Activated CD4-positive, alpha-beta T cell treated with anti-CD3 and anti-CD28 coated beads, Interleukin-2, amount 50 U/mL, for 16 hours (primary cell): ENCODE data around the gene CFAP20DC.
"Not testable (repeated sequence)": the region's sequence is repeated elsewhere in the genome, so short reads cannot be mapped to it uniquely, and the experiment has no call there.

Experiments
- DNase-seq: peaks from one replicate; pipeline ENCODE4 v3.0.0-alpha.2; 2020

Gene CFAP20DC

DNA sequence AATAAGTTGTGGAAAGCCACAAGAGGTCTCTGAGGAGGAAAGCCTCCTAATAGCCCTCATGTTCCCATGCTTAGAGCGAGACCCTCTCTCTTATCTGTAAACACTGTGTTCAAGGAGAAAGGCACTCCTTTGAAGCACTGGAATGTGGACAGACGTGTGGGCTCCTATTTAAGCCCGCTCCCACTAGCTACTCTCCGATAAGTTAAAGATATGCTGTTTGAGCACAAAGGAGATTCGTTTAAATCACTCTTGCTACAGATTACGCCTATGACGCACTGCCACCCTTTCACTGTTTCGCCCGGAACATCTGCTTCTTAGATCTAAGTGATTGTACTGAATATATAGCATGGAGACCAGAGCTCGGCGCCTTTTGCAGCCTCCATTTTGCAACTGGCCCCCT lies 325.5 kb downstream of the CFAP20DC start:
- no peak for DNase-seq

DNA sequence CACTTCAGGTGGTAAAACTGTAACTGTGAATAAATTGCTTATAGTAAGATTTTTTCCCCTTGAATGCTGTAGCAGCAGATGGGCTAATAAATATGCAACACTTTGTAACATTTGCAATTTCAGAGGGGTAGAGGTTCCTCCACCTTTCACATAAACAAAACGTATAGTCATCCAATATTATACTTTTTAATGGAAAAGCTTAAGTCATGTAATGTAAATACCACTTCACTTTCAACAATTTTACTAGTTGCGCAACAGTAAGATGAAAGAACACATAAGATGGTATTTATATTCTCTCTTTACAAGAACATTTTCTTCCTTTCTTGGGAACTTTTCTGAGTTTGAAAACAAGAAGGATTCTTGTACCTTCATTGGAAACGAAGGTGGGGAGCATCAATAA lies 326.7 kb downstream of the CFAP20DC start:
- no peak for DNase-seq

DNA sequence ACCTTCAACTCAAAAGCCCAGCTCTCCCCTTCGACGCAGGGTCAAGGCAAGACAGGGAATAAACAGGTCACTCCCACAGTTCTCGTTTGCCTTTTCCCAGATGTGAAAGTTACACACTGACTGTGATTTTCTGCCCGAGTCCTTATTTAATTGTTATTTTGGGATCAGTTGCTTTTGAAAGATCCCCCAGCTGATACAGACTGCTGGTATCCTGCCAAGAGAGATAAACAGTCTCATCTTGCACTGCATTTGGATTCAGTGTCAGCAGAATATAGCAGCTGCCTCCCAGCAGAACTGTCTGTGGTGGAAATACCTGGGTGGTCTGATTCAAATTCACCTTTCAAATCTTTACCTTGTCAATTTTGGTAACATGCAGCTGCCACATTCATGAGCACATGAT lies 327.3 kb downstream of the CFAP20DC start:
- DNase-seq = no peak

DNA sequence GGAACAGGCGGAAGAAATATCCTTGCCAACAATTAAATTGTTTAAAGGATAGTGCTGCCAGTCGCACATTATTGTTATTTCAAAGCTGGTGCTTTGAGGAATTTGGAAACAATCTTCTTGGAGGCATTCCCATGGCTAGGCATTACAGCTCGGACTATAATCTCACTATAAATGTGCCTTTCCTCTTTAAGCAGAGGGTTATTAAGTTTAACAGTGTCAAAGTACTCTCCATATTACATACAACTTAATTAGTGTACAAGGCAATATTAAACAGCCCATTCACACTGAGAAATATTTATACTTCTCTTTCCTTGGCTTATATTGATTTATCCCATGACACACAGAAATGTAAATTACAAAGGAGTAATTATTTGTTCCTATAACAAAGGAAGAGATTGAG lies 329.3 kb downstream of the CFAP20DC start:
- no peak for DNase-seq

DNA sequence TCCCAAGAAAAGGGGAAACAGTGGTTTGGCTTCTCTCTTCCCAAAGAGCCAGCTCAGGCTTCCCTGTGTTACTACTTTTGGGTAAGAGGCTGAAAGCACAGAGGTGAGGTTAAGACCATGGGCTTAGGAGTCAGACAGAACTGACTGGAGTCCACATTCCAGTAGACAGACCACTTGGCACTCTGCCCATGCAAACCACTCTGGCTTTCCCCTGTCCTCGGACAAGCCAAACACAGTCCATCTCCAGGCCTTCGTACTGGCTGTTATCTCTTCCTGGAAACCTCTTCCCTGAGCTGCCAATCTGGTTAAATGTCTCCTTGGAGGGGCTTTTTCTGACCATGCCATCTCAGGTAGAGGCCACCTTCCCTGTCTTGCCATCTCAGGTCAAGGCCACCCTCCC lies 330.1 kb downstream of the CFAP20DC start:
- DNase-seq = no peak

DNA sequence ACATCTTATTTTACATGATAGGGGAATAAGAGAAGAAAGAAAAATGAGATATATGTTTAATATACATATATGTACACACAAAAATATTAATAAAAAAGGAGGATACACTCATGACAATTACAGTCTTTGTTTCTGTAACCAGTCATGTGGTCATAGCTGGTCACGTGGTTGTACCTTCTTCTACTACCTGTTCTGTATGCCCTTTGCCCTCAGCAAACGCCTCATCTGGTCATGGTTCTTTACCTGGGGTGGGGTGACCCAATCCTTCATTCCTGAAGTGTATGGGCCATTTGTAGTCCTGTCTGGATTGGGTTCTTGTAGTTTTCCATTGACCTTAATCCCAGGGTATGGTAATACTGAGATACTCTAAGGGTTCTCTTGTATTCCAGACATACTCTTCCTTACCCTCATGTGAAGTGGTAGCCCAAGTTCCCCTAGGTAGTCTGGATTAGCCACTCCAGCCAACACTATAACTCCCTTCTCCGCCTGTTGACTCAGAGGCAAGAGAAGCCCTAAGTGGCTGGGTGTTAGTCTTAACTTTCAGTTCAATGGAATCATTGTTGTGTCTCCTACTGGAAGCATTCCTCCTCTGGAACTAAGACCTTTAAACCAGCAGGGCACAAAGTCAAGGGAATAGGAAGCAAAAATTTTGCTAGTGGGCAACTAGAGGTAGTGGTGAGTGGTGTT lies 336.0 kb downstream of the CFAP20DC start:
- no peak for DNase-seq

DNA sequence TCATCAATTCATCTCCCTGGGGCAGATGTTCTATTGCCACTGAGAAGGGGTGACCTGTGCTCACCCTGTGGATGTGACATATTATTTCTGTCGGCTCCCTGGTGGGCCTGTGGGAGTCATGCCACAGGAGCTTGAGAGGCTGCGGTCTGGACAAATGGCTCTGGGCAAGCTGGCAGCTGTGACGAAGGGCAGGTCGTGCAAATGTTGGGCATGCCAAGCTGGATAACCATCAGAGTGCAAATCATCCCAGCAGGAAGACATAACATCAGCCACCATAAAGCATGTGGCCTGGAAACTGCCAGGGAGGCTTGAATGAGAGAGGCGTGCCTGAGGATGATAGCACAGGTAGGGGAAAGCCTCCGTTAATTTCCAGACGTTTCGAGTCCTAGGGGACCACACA lies 338.0 kb downstream of the CFAP20DC start:
- no peak for DNase-seq

DNA sequence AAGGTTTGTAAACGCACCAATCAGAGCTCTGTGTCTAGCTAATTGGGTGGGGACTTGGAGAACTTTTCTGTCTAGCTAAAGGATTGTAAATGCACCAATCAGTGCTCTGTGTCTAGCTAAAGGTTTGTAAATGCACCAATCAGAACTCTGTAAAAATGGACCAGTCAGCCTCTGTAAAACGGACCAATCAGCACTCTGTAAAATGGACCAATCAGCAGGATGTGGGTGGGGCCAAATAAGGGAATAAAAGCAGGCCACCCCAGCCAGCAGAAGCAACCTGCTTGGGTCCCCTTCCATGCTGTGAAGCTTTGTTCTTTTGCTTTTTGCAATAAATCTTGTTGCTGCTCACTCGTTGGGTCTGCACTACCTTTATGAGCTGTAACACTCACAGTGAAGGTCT lies 340.8 kb downstream of the CFAP20DC start:
- DNase-seq = not testable (repeated sequence)

DNA sequence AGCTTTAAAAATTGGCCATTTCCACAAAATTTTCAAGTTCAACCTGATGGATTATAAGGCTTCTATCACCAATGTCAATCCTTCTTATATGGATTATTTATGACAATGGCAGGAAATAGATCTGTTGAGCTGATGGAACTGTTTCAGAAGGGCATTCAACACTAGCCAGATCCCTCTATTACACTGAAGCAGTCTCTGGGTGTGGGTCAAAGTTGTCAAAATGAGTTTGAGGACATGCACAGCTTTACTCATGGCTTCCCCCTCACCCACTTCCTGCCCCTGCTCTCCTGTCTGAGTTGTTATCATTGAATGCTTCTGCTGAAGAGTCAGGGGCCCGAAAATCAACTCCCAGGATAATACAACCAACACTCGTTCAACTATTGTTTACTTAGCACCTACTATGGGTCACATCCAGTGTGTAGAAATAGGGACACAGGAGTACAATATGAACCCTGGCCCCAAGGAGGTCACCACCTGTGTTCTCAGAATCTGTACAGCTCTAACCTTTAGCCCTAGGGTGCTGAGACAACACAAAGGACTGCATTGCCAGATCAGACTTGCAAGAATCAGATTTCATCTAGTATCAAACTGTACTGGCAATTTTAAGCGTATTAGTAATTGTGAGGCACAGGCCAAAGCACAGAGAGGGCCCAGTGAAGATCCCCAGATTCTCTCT lies 341.6 kb downstream of the CFAP20DC start:
- no peak for DNase-seq

DNA sequence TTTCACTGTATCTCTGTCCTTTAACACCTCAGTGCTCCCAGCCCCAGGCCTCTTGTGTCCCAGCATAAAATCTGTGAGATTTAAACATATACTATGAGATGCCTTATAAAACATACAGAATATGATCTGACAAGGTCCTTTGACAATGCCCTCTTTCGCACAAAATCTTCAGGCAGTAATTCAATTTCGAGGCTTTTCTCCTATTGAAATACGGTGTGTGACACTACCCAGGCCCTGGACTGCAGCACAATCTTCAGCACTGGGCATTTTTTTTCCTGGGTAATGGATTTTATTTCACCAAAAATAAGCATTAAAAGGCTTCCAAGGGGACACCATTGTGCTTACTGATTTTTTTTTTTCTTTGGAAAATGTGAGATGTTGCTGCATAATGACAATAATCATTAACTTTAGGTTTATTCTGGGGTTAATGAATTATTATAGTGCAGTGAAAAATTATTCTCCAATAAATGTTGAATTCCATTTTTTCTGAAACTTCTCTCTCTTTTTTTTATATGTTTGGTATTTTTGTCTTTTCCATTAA lies 342.4 kb downstream of the CFAP20DC start:
- DNase-seq = no peak

DNA sequence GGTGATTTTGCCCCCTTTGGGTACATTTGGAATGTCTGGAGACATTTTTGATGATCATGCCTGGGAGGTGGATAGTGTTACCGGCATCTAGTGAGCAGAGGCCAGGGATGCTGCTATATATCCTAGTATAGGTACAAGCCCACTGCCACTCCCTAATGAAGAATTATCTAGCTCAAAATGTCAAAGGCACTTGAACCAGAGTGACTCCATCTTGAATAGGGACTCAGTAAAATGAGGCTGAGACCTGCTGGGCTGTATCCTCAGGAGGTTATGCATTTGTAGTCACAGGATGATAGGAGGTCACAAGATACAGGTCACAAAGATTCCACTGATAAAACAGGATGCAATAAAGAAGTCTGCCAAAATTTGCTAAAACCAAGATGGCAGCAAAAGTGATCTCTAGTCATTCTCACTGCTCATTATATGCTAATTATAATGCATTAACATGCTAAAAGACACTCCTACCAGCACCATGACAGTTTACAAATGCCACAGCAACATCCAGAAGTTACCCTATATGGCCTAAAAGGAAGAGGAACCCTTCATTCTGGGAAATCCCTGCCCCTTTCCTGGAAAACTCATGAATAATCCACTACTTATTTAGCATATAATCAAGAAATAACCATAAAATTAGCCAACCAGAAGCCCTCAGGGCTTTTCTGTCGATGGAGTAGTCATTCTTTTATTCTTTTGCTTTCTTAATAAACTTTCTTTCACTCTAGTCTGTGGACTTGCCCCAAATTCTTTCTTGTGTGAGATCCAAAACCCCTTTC lies 343.2 kb downstream of the CFAP20DC start:
- DNase-seq = no peak

DNA sequence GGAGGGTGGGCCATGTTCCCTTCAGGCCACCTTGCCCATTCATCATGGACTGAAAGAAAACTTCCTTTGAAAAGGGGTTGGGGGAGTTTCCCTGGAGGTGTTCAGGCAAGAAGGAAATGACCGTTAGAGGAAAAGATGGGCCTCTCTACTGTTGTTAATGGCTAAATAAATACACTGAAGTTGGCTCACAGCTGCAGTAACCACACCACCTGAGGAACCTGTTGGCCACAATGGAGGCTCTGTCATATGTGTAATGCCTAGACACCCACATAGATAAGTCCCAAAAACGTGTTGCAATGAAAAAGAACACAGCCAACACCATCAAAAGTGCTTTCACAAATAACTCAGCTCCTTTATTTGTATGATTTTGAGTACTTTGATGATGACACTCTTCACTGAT lies 345.1 kb downstream of the CFAP20DC start:
- DNase-seq = no peak

DNA sequence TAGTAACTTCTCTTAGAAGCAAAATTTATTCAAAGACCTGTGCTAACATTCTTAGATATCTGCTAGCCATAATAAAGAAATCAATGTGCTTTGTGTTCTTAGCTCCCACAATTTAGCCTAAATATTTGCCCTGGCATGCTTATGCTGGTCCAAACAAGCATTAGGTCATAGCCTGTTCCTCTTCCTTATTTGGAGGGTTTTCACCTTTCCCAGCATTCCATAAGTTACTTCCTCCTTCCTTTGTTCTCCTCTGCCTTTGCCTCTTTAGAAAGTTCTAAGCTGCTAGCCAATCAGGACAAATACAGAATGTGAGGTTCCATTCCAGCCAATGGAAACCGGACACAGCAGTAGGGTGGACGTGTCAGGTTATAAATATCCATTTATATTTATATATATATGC lies 345.5 kb downstream of the CFAP20DC start:
- not testable (repeated sequence) for DNase-seq

DNA sequence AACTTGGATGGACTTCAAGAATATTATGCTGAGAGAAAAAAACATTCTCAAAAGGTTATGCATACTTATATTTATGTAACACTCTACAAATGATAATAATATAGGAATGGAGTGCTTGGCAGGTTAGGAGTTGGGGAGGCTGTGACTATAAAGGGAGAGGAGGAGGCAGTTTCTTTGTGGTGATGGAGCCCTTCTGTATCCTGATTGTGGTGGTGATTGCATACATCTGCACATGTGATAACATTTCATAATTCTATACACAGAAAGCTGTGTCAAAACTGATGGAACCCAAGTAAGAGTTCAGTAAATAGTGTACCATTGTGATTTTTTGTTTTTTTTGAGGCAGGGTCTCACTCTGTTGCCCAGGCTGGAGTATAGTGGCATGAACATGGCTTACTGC lies 351.6 kb downstream of the CFAP20DC start:
- DNase-seq = no peak

DNA sequence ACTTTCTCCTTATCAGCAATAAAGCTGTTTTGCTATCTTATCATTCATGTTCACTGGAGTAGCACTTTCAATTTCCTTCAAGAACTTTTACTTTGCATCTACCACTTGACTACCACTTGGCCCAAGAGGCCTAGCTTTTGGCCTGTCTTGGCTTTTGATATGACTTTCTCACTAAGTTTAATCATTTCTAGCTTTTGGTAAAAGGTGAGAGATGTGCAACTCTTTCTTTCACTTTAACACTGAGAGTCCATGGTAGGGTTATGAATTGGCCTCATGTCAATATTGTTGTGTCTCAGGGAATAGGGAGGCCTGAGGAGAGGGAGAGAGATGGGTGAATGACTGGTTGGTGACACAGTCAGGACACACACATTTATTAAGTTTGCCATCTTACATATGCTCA lies 352.3 kb downstream of the CFAP20DC start:
- DNase-seq = peak; percentile 67

DNA sequence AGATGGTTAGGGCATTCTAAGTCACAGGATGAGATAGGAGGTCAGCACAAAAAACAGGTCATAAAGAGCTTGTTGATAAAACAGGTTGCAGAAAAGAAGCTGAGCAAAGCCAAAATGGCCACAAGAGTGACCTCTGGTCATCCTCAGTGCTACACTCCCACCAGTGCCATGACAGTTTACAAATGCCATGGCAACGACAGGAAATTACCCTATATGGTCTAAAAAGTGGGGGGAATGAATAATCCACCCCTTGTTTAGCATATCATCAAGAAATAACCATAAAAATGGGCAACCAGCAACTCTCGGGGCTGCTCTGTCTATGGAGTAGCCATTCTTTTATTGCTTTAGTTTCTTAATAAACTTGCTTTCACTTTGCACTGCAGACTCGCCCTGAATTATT lies 353.0 kb downstream of the CFAP20DC start:
- DNase-seq = not testable (repeated sequence)

DNA sequence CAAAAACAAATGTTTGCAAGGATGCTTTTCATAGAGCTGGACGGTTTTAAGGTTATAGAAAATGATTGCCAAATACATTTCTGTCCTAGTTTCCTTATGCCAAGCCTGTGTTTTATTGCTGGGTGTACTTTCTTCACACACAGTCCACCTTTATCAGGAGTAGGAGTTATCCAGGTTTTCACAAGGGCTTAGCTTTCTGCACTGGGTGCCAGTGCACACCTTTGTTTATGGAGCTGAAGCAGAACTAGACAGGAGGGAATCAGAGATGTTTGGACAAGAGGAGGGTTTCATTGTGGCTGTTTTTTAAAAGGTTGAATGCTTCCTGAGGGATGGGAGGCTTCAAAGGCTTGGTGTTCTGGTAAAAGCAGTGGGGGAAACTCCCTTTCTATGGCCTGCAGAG lies 353.7 kb downstream of the CFAP20DC start:
- no peak for DNase-seq

DNA sequence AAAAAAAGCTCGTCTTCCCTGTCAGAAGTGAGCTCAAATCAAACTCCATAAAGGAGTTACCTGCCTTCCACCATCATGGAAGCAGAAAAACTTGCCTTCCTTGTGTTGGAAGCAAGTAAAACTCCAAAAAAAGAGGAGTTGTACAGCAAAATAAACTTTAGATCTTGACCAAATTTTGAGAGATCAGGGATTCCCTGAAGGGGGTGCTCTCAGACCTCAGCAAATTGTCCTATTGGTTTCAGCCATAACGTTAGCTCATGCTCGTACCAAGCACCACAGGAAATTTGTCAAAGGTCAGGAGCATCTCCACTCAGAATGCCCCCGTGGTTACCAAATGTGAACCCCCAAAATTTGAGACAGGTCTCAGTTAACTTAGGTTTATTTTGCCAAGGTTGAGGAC lies 354.5 kb downstream of the CFAP20DC start:
- DNase-seq = not testable (repeated sequence)

DNA sequence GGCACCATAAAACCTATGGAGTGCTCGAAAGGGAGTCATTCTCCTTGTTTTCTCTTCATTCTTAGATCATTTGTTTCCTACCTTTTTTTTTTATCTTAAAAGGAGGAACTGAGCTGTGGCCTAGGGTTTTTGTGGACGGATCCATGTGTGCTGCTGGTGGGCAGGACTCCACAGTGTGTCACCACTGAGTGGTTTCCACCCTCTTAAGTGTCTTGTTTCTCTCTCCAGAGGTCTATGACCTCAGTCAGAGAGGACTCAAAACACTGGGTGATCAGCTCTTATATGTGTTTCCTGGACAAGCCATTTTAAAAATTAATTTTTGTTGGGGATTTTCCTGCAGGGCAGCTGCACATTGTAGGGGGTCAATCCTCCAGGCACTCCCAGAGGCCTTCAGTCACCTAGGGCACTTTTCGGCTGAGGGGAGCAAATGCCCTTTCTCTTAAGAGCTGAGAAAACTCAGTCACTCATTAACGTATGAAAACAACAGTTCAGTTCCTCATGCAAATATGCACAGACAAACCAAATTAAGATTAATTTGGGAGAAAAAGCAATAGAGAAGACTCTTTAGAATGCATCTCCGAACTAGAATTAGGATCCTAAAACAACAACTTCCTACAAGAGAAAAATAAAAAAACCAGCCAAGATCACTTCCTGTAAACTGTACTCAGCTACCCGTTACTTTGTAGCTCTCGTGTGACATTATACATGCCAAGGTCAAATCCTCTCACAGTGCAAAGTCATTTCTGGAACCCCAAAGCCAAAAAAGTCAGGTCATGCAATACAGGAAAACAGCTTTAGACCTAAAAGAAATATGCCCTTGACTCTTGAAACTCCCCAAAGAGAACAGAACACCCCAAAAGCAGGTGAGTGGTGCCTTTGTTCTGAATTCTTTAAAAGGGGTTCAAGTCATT lies 355.6 kb downstream of the CFAP20DC start:
- DNase-seq = peak; percentile 64

DNA sequence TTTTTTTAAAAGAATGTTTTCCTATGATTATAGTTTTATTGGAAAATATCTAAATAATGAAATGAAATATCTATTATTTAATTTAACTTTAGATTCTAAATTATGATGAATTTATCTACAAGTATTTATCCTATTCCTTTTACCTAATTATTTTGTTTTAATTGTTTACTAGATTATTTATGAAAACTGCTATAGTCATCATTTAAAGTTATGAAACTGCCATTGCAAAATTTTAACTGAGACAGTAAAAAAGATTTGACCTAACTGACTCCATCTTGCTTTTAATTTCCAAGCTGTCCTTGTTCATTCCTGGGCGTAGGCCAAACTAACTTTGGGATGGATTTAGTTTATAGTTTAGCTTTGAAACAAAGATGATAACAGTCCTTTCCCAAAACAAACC lies 357.3 kb downstream of the CFAP20DC start:
- DNase-seq = no peak
